ENCODE results near the gene DLK2. TPM values are rescaled to one million over a fixed set of nuclear protein-coding genes. Genes with fewer than 3 reads are reported as not detected.
"Not testable (repeated sequence)": the region's sequence is repeated elsewhere in the genome, so short reads cannot be mapped to it uniquely, and the experiment has no call there.

Gene DLK2
- total RNA-seq, 3 donors from 2014 or later = 3.6 to 8.9 TPM; not detected in 1

- Histone ChIP-seq H3K36me3 (no peaks in the 10 kb centered on the region), H3K4me3 (no peak overlapping the region), H3K27ac (no peak overlapping the region), H3K4me1 (peaks cover 0 to 5% of the 10 kb centered on the region in 2 donors), H3K27me3 (no peaks in the 10 kb centered on the region), H3K9me3 (no peaks in the 10 kb centered on the region)
- DNase-seq (ENCODE audit: low spot score in 2 of 2) = no peak
- TF ChIP-seq POLR2AphosphoS5 (IDR thresholded peaks at IDR 0.05) = no peak
- no peak for TF ChIP-seq POLR2A (IDR thresholded peaks at IDR 0.05)
- intact Hi-C loops (cut with DNase I; ENCODE audit: low total_unique reads) = loop anchor here (1.0 kb wide), 1 partner anchor 8 kb away; no protein-coding TSS in a partner anchor
Measured at GRCh38 chr6:43464337-43464736, 9.0 kb upstream of the DLK2 start.

DNA sequence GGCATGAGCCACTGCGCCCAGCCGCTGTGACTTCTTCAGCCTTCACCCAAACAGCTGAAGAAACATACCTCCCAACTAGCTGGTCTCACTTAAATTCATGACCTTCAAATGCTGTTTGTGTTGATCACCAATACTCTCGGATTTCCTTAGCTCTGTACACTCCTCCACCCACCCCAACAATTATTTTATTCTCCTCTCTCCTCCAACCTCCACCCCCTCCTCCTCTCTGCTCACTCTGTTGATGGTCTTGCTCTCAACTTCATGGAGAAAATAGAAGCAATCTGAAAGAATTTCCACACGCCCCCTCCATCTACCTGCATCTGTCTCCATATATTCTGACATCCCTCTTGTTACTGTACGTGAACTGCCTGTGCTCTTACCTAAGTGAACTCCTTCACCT, 6.6 kb upstream of the DLK2 start:
- TF ChIP-seq, protein P1, sequence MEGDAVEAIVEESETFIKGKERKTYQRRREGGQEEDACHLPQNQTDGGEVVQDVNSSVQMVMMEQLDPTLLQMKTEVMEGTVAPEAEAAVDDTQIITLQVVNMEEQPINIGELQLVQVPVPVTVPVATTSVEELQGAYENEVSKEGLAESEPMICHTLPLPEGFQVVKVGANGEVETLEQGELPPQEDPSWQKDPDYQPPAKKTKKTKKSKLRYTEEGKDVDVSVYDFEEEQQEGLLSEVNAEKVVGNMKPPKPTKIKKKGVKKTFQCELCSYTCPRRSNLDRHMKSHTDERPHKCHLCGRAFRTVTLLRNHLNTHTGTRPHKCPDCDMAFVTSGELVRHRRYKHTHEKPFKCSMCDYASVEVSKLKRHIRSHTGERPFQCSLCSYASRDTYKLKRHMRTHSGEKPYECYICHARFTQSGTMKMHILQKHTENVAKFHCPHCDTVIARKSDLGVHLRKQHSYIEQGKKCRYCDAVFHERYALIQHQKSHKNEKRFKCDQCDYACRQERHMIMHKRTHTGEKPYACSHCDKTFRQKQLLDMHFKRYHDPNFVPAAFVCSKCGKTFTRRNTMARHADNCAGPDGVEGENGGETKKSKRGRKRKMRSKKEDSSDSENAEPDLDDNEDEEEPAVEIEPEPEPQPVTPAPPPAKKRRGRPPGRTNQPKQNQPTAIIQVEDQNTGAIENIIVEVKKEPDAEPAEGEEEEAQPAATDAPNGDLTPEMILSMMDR (IDR thresholded peaks at IDR 0.05) = no peak
- TF ChIP-seq POLR2A (IDR thresholded peaks at IDR 0.05) (no peak), POLR2AphosphoS5 (IDR thresholded peaks at IDR 0.05) (no peak)
- no peaks in the 10 kb centered on the region for H3K4me1 ChIP-seq
- H3K27me3 ChIP-seq = no peaks in the 10 kb centered on the region
- intact Hi-C loops (cut with DNase I; ENCODE audit: low total_unique reads) = no loop called here
- no peak for DNase-seq (ENCODE audit: low spot score in 2 of 2)
- H3K9me3 ChIP-seq = no peaks in the 10 kb centered on the region
- H3K36me3 ChIP-seq = no peaks in the 10 kb centered on the region
- H3K4me3 ChIP-seq = no peak overlapping the region
- no peak overlapping the region for H3K27ac ChIP-seq

- Histone ChIP-seq H3K27ac (no peak overlapping the region), H3K9me3 (no peaks in the 10 kb centered on the region), H3K4me3 (no peak overlapping the region), H3K4me1 (no peaks in the 10 kb centered on the region), H3K36me3 (no peaks in the 10 kb centered on the region), H3K27me3 (peaks cover 0 to 2% of the 10 kb centered on the region in 2 donors)
- intact Hi-C loops (cut with DNase I; ENCODE audit: low total_unique reads) = no loop called here
- no peak for DNase-seq (ENCODE audit: low spot score in 2 of 2)
- TF ChIP-seq POLR2AphosphoS5 (IDR thresholded peaks at IDR 0.05) (no peak), POLR2A (IDR thresholded peaks at IDR 0.05) (no peak)
Measured at GRCh38 chr6:43460032-43460431, 4.7 kb upstream of the DLK2 start.

GRCh38 chr6:43459535-43459934, 4.2 kb upstream of the DLK2 start:
- DNase-seq (ENCODE audit: low spot score in 2 of 2) = no peak
- intact Hi-C loops (cut with DNase I; ENCODE audit: low total_unique reads) = loop anchor here (10.0 kb wide), 1 partner anchor 45 kb away; no protein-coding TSS in a partner anchor
- Histone ChIP-seq H3K27ac (no peak overlapping the region), H3K27me3 (peaks cover 0 to 2% of the 10 kb centered on the region in 2 donors), H3K4me3 (no peak overlapping the region), H3K36me3 (no peaks in the 10 kb centered on the region), H3K4me1 (no peaks in the 10 kb centered on the region), H3K9me3 (no peaks in the 10 kb centered on the region)
- no peak for TF ChIP-seq POLR2A (IDR thresholded peaks at IDR 0.05)
- TF ChIP-seq, protein P1 (IDR thresholded peaks at IDR 0.05) = no peak

DNA sequence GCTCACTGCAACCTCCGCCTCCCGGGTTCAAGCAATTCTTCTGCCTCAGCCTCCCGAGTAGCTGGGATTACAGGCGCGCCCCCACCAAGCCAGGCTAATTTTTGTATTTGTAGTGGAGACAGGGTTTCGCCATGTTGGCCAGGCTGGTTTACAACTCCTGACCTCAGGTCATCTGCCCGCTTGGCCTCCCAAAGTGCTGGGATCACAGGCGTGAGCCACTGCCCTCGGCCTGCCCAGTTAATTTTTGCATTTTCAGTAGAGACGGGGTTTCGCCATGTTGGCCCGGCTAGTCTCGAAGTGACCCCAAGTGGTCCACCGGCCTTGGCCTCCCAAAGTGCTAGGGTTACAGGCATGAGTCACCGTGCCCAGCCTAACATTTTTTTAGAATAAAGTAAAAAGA, 2.8 kb upstream of the DLK2 start:
- not testable (repeated sequence) for H3K27ac ChIP-seq; H3K4me1 ChIP-seq; H3K27me3 ChIP-seq; H3K4me3 ChIP-seq; H3K36me3 ChIP-seq; DNase-seq (ENCODE audit: low spot score in 2 of 2); H3K9me3 ChIP-seq
- intact Hi-C loops (cut with DNase I; ENCODE audit: low total_unique reads) = loop anchor here (10.0 kb wide), 1 partner anchor 47 kb away; no protein-coding TSS in a partner anchor

GRCh38 chr6:43457643-43458042, 2.3 kb upstream of the DLK2 start:
- no peaks in the 10 kb centered on the region for H3K9me3 ChIP-seq
- DNase-seq (ENCODE audit: low spot score in 2 of 2) = no peak
- intact Hi-C loops (cut with DNase I; ENCODE audit: low total_unique reads) = loop anchor here (10.0 kb wide), 1 partner anchor 47 kb away; no protein-coding TSS in a partner anchor

More at GRCh38 chr6:43457643-43458042, 2.3 kb upstream of the DLK2 start:
- Histone ChIP-seq H3K36me3 (no peaks in the 10 kb centered on the region), H3K4me1 (no peaks in the 10 kb centered on the region), H3K4me3 (no peak overlapping the region), H3K27ac (no peak overlapping the region), H3K27me3 (peaks cover 0 to 2% of the 10 kb centered on the region in 2 donors)
- TF ChIP-seq POLR2A (IDR thresholded peaks at IDR 0.05) (no peak), POLR2AphosphoS5 (IDR thresholded peaks at IDR 0.05) (no peak)
- TF ChIP-seq, protein P1 (IDR thresholded peaks at IDR 0.05) = no peak
